Pulmonary artery endothelial cell (primary cell): ENCODE data around the gene POLD3. TPM values are rescaled to one million over a fixed set of nuclear protein-coding genes. Genes with fewer than 3 reads are reported as not detected.
"Not testable (repeated sequence)": the region's sequence is repeated elsewhere in the genome, so short reads cannot be mapped to it uniquely, and the experiment has no call there.

Source experiments
- DNase-seq: peaks from one replicate; pipeline ENCODE4 v3.0.0-alpha.2; 2011; ENCODE audit warnings: low read depth, low spot score
- total RNA-seq: library from RNA; depleted of rRNA; stranded (reverse); fragments of >200 nt; gene quantifications from 2 replicates; pipeline ENCODE4 v1.2.3, GENCODE V29; 2014

The POLD3 gene
- total RNA-seq, 1 donor from 2014 or later = 11.7 TPM

GRCh38 chr11:74581954-74582547 lies 10.3 kb upstream of the POLD3 start:
- no peak for DNase-seq

DNA sequence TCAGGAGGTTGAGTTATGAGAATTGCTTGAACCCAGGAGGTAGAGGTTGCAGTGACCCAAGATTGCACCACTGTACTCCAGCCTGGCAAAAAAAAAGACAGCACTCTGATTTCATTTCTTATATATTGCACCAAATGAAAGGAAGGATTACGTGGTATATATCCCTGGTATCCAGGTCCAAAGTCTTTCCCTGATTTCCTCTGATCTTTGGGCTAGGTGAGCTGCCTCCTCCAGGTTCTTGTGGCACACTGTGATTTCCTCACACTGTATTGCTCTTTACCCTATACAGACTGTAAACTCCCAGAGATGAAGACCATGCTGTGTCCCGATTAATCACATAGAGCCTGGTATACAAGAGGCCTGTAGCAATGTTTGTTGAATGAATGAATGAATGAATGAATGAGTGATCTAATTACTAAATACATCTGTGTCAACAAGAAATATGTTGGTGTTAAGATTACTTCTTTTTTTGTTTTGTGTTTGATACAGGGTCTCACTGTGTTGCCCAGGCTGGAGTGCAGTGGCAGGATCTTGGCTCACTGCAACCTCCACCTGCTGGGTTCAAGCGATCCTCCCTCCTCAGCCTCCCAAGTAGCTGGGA lies 9.3 kb upstream of the POLD3 start:
- DNase-seq = no peak

- DNase-seq = not testable (repeated sequence)
These were observed 1.9 kb upstream of the POLD3 start for GRCh38 chr11:74590492-74590891.

GRCh38 chr11:74592063-74592440 lies 330 bp upstream of the POLD3 start:
- DNase-seq = no peak

DNA sequence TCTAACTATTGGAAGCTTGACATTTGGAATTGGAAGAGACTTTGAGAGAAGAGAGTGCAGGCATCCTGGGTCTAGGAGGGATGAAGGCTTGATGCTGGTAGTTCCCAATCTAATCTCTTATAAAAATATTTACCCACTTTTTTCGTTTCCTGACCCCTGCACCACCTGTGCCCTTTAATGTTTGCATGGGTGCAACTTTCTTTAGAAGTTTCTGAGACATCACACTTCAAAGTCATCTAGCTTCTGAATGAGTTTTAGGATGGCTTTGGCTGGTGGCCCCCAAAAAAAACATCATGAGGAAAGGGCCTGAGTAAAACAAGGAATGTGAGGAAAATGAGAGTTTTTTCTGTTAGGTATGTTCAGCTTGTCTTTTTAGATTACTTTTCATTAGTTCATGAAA lies 1.1 kb downstream of the POLD3 start:
- DNase-seq = no peak

GRCh38 chr11:74602637-74603556 lies 10.5 kb downstream of the POLD3 start:
- DNase-seq = no peak

- DNase-seq = no peak
These were observed 11.5 kb downstream of the POLD3 start for GRCh38 chr11:74603845-74604244.

GRCh38 chr11:74604311-74604710 lies 11.9 kb downstream of the POLD3 start:
- DNase-seq = no peak

GRCh38 chr11:74605403-74605802 lies 13.0 kb downstream of the POLD3 start:
- DNase-seq = no peak

DNA sequence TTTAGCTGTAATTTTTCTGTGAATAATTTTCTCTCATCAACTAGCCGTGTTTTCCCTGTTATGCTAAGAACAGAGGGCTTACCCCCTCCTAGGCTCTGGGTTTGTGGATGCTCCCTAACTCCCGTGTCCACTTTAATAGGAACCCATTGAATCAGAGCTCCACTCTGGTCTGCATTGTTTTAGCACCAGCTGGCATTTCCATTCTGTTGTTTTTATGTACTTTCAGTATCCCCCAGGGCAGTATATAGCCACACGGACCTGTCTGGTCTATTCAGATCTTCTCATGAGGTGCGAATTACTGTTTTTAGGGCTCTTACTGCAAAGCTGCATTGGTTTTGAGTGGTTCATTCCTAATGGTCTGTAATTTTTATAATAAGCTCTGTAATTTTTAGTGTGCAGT lies 16.0 kb downstream of the POLD3 start:
- DNase-seq = no peak

DNA sequence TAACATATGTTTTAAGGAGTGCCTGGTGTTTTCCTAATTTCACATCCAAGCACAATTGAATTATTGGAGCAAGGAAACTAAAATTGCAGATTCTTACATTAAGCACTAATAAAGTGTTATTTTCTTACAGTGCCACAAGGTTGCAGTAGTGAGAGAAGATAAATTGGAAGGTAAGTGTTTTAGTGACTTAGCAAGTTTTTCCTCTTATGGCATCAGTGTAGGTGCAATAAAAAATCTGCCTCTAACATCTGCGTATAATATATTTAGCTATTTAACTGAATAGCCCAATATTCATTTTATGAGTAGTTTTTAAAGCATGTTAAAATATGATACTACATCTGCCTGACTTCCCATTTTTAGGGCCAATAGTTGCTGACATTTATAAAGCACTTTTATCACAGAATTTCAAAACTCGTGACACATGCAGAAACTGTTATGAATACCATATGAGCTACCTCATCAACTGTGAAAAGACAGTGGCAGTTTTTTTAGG lies 19.0 kb downstream of the POLD3 start:
- DNase-seq = peak; percentile 13

GRCh38 chr11:74612877-74613276 lies 20.5 kb downstream of the POLD3 start:
- no peak for DNase-seq

DNA sequence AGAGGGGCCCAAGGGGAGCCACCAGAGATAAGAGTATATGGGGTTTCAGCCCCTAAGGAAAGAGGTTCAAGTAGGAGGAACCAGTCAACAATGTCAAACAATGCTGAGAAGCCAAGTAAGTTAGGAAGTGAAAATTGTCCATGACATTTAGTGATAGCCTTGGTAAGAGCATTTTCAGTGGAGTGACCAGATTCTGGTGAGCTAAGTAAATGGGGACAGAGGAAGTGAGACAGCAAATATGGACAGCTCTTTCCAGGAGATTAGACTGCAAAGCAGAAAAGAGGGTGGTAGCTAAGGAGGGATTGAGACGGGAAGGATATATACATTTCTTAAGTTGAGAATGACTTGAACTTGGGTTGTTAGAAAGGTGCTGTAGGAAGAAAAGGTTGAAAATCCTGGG lies 22.9 kb downstream of the POLD3 start:
- no peak for DNase-seq

- DNase-seq = no peak
These were observed 23.6 kb downstream of the POLD3 start for GRCh38 chr11:74615988-74616387.

DNA sequence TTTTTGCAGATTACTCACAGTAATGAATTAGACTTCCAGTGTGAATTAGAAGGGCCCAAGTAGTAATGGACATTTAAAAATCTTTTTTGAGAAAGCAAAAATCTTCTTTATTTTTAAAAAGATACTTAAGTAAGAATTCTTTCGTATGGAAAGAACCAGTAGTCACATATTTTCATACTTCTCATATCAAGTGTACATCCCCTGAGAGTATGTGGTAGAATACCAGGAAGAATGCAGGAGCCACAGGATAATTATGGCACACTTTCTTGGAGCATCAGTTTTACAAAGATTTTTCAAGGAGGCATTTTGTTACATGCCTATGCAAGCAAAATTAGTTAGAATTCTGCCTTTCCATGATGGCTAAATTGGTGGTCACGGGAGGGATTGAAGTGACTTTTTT lies 28.1 kb downstream of the POLD3 start:
- no peak for DNase-seq

GRCh38 chr11:74626130-74626529 lies 33.7 kb downstream of the POLD3 start:
- no peak for DNase-seq

DNA sequence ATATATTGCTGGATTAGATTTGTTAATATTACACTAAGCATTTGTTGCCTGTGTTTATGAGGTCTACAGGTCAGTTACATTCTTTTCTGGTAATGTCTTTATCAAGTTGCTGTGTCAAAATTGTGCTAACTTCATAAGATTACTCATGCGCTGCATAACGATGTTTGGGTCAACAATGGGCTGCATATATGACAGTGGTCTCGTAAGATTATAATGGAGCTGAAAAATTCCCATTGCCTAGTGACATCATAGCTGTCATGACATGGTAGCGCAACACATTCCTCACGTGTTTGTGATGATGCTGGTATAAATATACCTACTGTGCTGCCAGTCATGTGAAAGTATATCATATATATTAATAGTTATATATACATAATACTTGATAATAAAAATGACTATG lies 34.2 kb downstream of the POLD3 start:
- DNase-seq = no peak

DNA sequence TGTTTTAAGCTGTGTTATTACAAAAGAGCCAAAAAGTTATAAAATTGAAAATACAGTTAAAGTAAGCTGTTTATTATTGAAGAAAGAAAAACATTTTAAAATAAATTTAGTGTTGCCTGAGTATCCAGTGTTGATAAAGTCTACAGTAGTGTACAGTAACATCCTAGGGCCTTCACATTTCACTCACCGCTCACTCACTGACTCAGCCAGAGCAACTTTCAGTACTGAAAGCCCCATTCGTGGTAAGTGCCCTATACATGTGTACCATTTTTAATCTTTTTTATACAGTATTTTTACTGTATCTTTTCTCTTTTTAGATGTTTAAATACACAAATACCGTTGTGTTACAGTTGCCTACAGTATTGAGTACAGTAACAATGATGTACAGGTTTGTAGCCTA lies 35.0 kb downstream of the POLD3 start:
- no peak for DNase-seq

DNA sequence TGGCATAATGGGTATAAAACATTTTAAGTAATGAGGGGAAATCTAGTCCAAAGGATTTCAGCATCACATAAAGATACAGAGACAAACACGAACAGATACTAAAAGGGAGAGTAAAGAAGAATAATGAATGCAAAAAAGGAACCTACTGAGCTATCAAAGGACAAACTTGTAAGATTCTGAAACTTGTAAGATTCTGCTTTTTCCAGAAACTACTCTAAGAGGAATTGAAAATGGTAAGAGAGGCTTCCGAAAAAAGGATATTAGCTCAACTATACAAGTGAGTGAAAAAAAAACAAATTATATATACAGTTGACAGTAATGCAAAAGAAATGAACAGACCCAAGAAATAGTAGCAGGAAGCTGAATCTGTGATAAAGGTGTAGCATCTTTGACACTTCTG lies 37.7 kb downstream of the POLD3 start:
- no peak for DNase-seq

GRCh38 chr11:74633406-74634393 lies 41.3 kb downstream of the POLD3 start:
- DNase-seq = no peak

GRCh38 chr11:74634537-74634936 lies 42.2 kb downstream of the POLD3 start:
- no peak for DNase-seq
